Activated T-helper 1 cell treated with anti-CD3 and anti-CD28 coated beads, Interleukin-12 subunit alpha, Interleukin-12 subunit beta, Interleukin-2, Interleukin-4 antibody, amounts not matched to agents 30 ng/mL and 10 ng/mL and 1 ng/mL, durations not matched to agents 14 hours and 24 hours and 36 hours (primary cell): ENCODE results near the gene CBX3. TPM values are rescaled to one million over a fixed set of nuclear protein-coding genes. Genes with fewer than 3 reads are reported as not detected.
"Not testable (repeated sequence)": the region's sequence is repeated elsewhere in the genome, so short reads cannot be mapped to it uniquely, and the experiment has no call there.

Experiments used
- DNase-seq: peaks from one replicate; pipeline ENCODE4 v3.0.0; 2021; ENCODE audit warnings: low spot score
- H3K27ac Mint-ChIP-seq: one replicate; pipeline ENCODE4 v1.8.0; 2021; ENCODE audit warnings: mild to moderate bottlenecking, mixed read lengths
- H3K27me3 Mint-ChIP-seq: one replicate; pipeline ENCODE4 v1.8.0; 2022; ENCODE audit warnings: mild to moderate bottlenecking, moderate library complexity, mixed read lengths; ENCODE audit not compliant: insufficient read depth
- H3K36me3 Mint-ChIP-seq: one replicate; pipeline ENCODE4 v1.8.0; 2021; ENCODE audit warnings: low read depth, mixed read lengths
- H3K4me1 Mint-ChIP-seq: one replicate; pipeline ENCODE4 v1.8.0; 2021; ENCODE audit warnings: low read depth, mixed read lengths
- H3K4me3 Mint-ChIP-seq: one replicate; pipeline ENCODE4 v1.8.0; 2021; ENCODE audit warnings: mild to moderate bottlenecking, moderate library complexity, mixed read lengths
- H3K9me3 Mint-ChIP-seq: one replicate; pipeline ENCODE4 v1.8.0; 2021; ENCODE audit warnings: mixed read lengths
- intact Hi-C: fragments of 100-400 bp; cut with micrococcal nuclease; formaldehyde crosslinking; loops from one replicate; pipeline ENCODE4 v1.15.1; 2024
- total RNA-seq: library from RNA; stranded (reverse); gene quantifications from 2 replicates; pipeline ENCODE4 v1.2.3, GENCODE V29; 2022

Gene CBX3
- total RNA-seq, 1 donor from 2014 or later: 284 TPM

- Mint-ChIP-seq H3K9me3 (no peaks in the 10 kb centered on the region), H3K4me1 (peaks cover 41% of the 10 kb centered on the region), H3K27ac (peak overlapping the region; percentile 34), H3K27me3 (no peaks in the 10 kb centered on the region), H3K36me3 (peaks cover 43% of the 10 kb centered on the region), H3K4me3 (no peak overlapping the region)
- DNase-seq: no peak
- intact Hi-C loops: no loop called here
Observed at GRCh38 chr7:26178272-26178960, 23.1 kb upstream of the CBX3 start.

GRCh38 chr7:26179422-26179821 lies 22.1 kb upstream of the CBX3 start:
- Mint-ChIP-seq H3K9me3 (no peaks in the 10 kb centered on the region), H3K27me3 (no peaks in the 10 kb centered on the region), H3K4me1 (peaks cover 41% of the 10 kb centered on the region), H3K4me3 (no peak overlapping the region), H3K36me3 (peaks cover 44% of the 10 kb centered on the region), H3K27ac (no peak overlapping the region)
- intact Hi-C loops: no loop called here
- no peak for DNase-seq

- Mint-ChIP-seq H3K4me3 (no peak overlapping the region), H3K9me3 (no peaks in the 10 kb centered on the region), H3K36me3 (peaks cover 45% of the 10 kb centered on the region), H3K27ac (peak overlapping the region; percentile 77), H3K27me3 (no peaks in the 10 kb centered on the region), H3K4me1 (peaks cover 42% of the 10 kb centered on the region)
- intact Hi-C loops: no loop called here
- DNase-seq: no peak
Observed at GRCh38 chr7:26179826-26180497, 21.6 kb upstream of the CBX3 start.

GRCh38 chr7:26180792-26181198 lies 20.8 kb upstream of the CBX3 start:
- H3K27me3 Mint-ChIP-seq: no peaks in the 10 kb centered on the region
- H3K4me3 Mint-ChIP-seq: no peak overlapping the region
- intact Hi-C loops: no loop called here
- H3K4me1 Mint-ChIP-seq: peaks cover 50% of the 10 kb centered on the region
- no peaks in the 10 kb centered on the region for H3K9me3 Mint-ChIP-seq
- DNase-seq: no peak
- peak overlapping the region; percentile 77 for H3K27ac Mint-ChIP-seq
- H3K36me3 Mint-ChIP-seq: peaks cover 53% of the 10 kb centered on the region

- Mint-ChIP-seq H3K9me3 (no peaks in the 10 kb centered on the region), H3K27ac (peak overlapping the region; percentile 56), H3K27me3 (no peaks in the 10 kb centered on the region), H3K4me1 (peaks cover 57% of the 10 kb centered on the region), H3K36me3 (peaks cover 60% of the 10 kb centered on the region), H3K4me3 (no peak overlapping the region)
- no peak for DNase-seq
- intact Hi-C loops: no loop called here
Observed at GRCh38 chr7:26181474-26182227, 19.9 kb upstream of the CBX3 start.

GRCh38 chr7:26182283-26182682 lies 19.3 kb upstream of the CBX3 start:
- H3K36me3 Mint-ChIP-seq: peaks cover 64% of the 10 kb centered on the region
- H3K27me3 Mint-ChIP-seq: no peaks in the 10 kb centered on the region
- peaks cover 61% of the 10 kb centered on the region for H3K4me1 Mint-ChIP-seq
- intact Hi-C loops: no loop called here
- H3K4me3 Mint-ChIP-seq: no peak overlapping the region
- no peak for DNase-seq
- no peak overlapping the region for H3K27ac Mint-ChIP-seq
- no peaks in the 10 kb centered on the region for H3K9me3 Mint-ChIP-seq

GRCh38 chr7:26182706-26183105 lies 18.8 kb upstream of the CBX3 start:
- Mint-ChIP-seq H3K36me3 (peaks cover 63% of the 10 kb centered on the region), H3K27ac (no peak overlapping the region), H3K27me3 (no peaks in the 10 kb centered on the region), H3K9me3 (no peaks in the 10 kb centered on the region), H3K4me3 (no peak overlapping the region), H3K4me1 (peaks cover 60% of the 10 kb centered on the region)
- DNase-seq: no peak
- intact Hi-C loops: no loop called here

GRCh38 chr7:26183545-26184280 lies 17.8 kb upstream of the CBX3 start:
- Mint-ChIP-seq H3K4me1 (peaks cover 64% of the 10 kb centered on the region), H3K9me3 (no peaks in the 10 kb centered on the region), H3K4me3 (no peak overlapping the region), H3K27me3 (no peaks in the 10 kb centered on the region), H3K27ac (peak overlapping the region; percentile 78), H3K36me3 (peaks cover 63% of the 10 kb centered on the region)
- intact Hi-C loops: no loop called here
- no peak for DNase-seq

GRCh38 chr7:26184281-26185101 lies 17.1 kb upstream of the CBX3 start:
- H3K27me3 Mint-ChIP-seq, H3K9me3 Mint-ChIP-seq, intact Hi-C loops, H3K4me3 Mint-ChIP-seq, DNase-seq: not testable (repeated sequence)
- Mint-ChIP-seq H3K27ac (peak overlapping the region; percentile 91), H3K4me1 (peaks cover 68% of the 10 kb centered on the region), H3K36me3 (peaks cover 66% of the 10 kb centered on the region)

GRCh38 chr7:26185131-26185843 lies 16.3 kb upstream of the CBX3 start:
- Mint-ChIP-seq H3K4me3 (no peak overlapping the region), H3K4me1 (peaks cover 66% of the 10 kb centered on the region), H3K27ac (peak overlapping the region; percentile 91), H3K27me3 (no peaks in the 10 kb centered on the region), H3K9me3 (no peaks in the 10 kb centered on the region), H3K36me3 (peaks cover 64% of the 10 kb centered on the region)
- intact Hi-C loops: no loop called here
- no peak for DNase-seq

- Mint-ChIP-seq H3K27ac (peak overlapping the region; percentile 91), H3K27me3 (no peaks in the 10 kb centered on the region), H3K4me1 (peaks cover 68% of the 10 kb centered on the region), H3K4me3 (no peak overlapping the region), H3K36me3 (peaks cover 66% of the 10 kb centered on the region), H3K9me3 (no peaks in the 10 kb centered on the region)
- intact Hi-C loops: loop anchor here (1.0 kb wide), 1 partner anchor 30 kb away; no protein-coding TSS in a partner anchor
- DNase-seq: no peak
Observed at GRCh38 chr7:26185844-26186180, 15.7 kb upstream of the CBX3 start.
